IPS-20b (cell line): ENCODE measurements around the gene PRAC2.

Experiments
- H3K27ac ChIP-seq: one replicate; pipeline ENCODE4 v1.5.1; 2013; ENCODE audit warnings: low read length
- H3K27me3 ChIP-seq: 2 replicates; pipeline ENCODE4 v1.6.1; 2013; ENCODE audit warnings: mild to moderate bottlenecking, low read length, inconsistent platforms; ENCODE audit not compliant: insufficient read depth
- H3K36me3 ChIP-seq: 2 replicates; pipeline ENCODE4 v1.6.1; 2013; ENCODE audit warnings: low read depth, mild to moderate bottlenecking, inconsistent platforms, low read length, moderate library complexity; ENCODE audit not compliant: insufficient read depth
- H3K4me1 ChIP-seq: 2 replicates; pipeline ENCODE4 v1.6.1; 2013; ENCODE audit warnings: mild to moderate bottlenecking, control low read depth, inconsistent platforms, low read length, moderate library complexity; ENCODE audit not compliant: insufficient read depth
- H3K4me3 ChIP-seq: 2 replicates; pipeline ENCODE4 v1.5.1; 2013; ENCODE audit warnings: mild to moderate bottlenecking, low read length, inconsistent platforms
- H3K9ac ChIP-seq: 2 replicates; pipeline ENCODE4 v1.6.1; 2013; ENCODE audit warnings: low read depth, mild to moderate bottlenecking, inconsistent platforms, low read length, moderate library complexity
- H3K9me3 ChIP-seq: 2 replicates; pipeline ENCODE4 v1.6.1; 2013; ENCODE audit warnings: mild to moderate bottlenecking, low read depth, low read length, inconsistent platforms; ENCODE audit not compliant: insufficient read depth

The PRAC2 gene

GRCh38 chr17:48730240-48730550 lies 7.2 kb downstream of the PRAC2 start:
- Histone ChIP-seq H3K9me3 (peaks cover 12% of the 10 kb centered on the region; the same call in 1 of the 2 replicates), H3K27ac (no peak overlapping the region), H3K36me3 (no peaks in the 10 kb centered on the region), H3K9ac (no peak overlapping the region), H3K4me3 (no peak overlapping the region), H3K27me3 (peaks cover 100% of the 10 kb centered on the region), H3K4me1 (peaks cover 4% of the 10 kb centered on the region; the same call in 1 of the 2 replicates)

- Histone ChIP-seq H3K36me3 (no peaks in the 10 kb centered on the region), H3K9ac (no peak overlapping the region), H3K4me3 (no peak overlapping the region), H3K9me3 (peaks cover 12% of the 10 kb centered on the region; the same call in 1 of the 2 replicates), H3K27me3 (peaks cover 100% of the 10 kb centered on the region), H3K4me1 (peaks cover 4% of the 10 kb centered on the region; the same call in 1 of the 2 replicates), H3K27ac (no peak overlapping the region)
Observed at GRCh38 chr17:48731355-48731754, 8.4 kb downstream of the PRAC2 start.

GRCh38 chr17:48732688-48733629 lies 10.0 kb downstream of the PRAC2 start:
- Histone ChIP-seq H3K9me3 (peaks cover 8% of the 10 kb centered on the region; the same call in 1 of the 2 replicates), H3K4me1 (peaks cover 4% of the 10 kb centered on the region; the same call in 1 of the 2 replicates), H3K36me3 (no peaks in the 10 kb centered on the region), H3K9ac (no peak overlapping the region), H3K4me3 (no peak overlapping the region), H3K27ac (no peak overlapping the region), H3K27me3 (peaks cover 100% of the 10 kb centered on the region)

GRCh38 chr17:48733632-48734328 lies 10.8 kb downstream of the PRAC2 start:
- Histone ChIP-seq H3K27me3 (peaks cover 100% of the 10 kb centered on the region), H3K27ac (no peak overlapping the region), H3K4me3 (no peak overlapping the region), H3K9ac (no peak overlapping the region), H3K36me3 (no peaks in the 10 kb centered on the region), H3K4me1 (peaks cover 4% of the 10 kb centered on the region; the same call in 1 of the 2 replicates), H3K9me3 (peaks cover 8% of the 10 kb centered on the region; the same call in 1 of the 2 replicates)

- Histone ChIP-seq H3K9me3 (peaks cover 5% of the 10 kb centered on the region; the same call in 1 of the 2 replicates), H3K27ac (no peak overlapping the region), H3K9ac (no peak overlapping the region), H3K4me1 (peaks cover 4% of the 10 kb centered on the region; the same call in 1 of the 2 replicates), H3K27me3 (peaks cover 100% of the 10 kb centered on the region), H3K36me3 (no peaks in the 10 kb centered on the region), H3K4me3 (no peak overlapping the region)
Observed at GRCh38 chr17:48734333-48735061, 11.5 kb downstream of the PRAC2 start.

GRCh38 chr17:48735062-48735351 lies 12.0 kb downstream of the PRAC2 start:
- Histone ChIP-seq H3K27ac (no peak overlapping the region), H3K36me3 (no peaks in the 10 kb centered on the region), H3K4me1 (peaks cover 4% of the 10 kb centered on the region; the same call in 1 of the 2 replicates), H3K9ac (no peak overlapping the region), H3K4me3 (no peak overlapping the region), H3K9me3 (peaks cover 4% of the 10 kb centered on the region; the same call in 1 of the 2 replicates), H3K27me3 (peaks cover 100% of the 10 kb centered on the region)

GRCh38 chr17:48737330-48738043 lies 14.5 kb downstream of the PRAC2 start:
- Histone ChIP-seq H3K9me3 (peaks cover 4% of the 10 kb centered on the region; the same call in 1 of the 2 replicates), H3K27ac (no peak overlapping the region), H3K36me3 (no peaks in the 10 kb centered on the region), H3K9ac (no peak overlapping the region), H3K4me3 (no peak overlapping the region), H3K27me3 (peaks cover 100% of the 10 kb centered on the region), H3K4me1 (peaks cover 4% of the 10 kb centered on the region; the same call in 1 of the 2 replicates)

GRCh38 chr17:48738424-48738802 lies 15.4 kb downstream of the PRAC2 start:
- peaks cover 4% of the 10 kb centered on the region; the same call in 1 of the 2 replicates for H3K9me3 ChIP-seq
- H3K36me3 ChIP-seq, result no peaks in the 10 kb centered on the region
- no peak overlapping the region for H3K4me3 ChIP-seq
- H3K9ac ChIP-seq, result no peak overlapping the region
- H3K27ac ChIP-seq, result no peak overlapping the region
- H3K27me3 ChIP-seq, result peaks cover 100% of the 10 kb centered on the region
- no peaks in the 10 kb centered on the region for H3K4me1 ChIP-seq

GRCh38 chr17:48738803-48739526 lies 16.0 kb downstream of the PRAC2 start:
- H3K27me3 ChIP-seq, result peaks cover 100% of the 10 kb centered on the region
- no peak overlapping the region for H3K27ac ChIP-seq
- H3K9me3 ChIP-seq, result peaks cover 4% of the 10 kb centered on the region; the same call in 1 of the 2 replicates
- H3K4me1 ChIP-seq, result no peaks in the 10 kb centered on the region
- no peak overlapping the region for H3K9ac ChIP-seq
- H3K4me3 ChIP-seq, result no peak overlapping the region
- no peaks in the 10 kb centered on the region for H3K36me3 ChIP-seq

- no peak overlapping the region for H3K4me3 ChIP-seq
- H3K27me3 ChIP-seq, result peaks cover 100% of the 10 kb centered on the region
- H3K9me3 ChIP-seq, result no peaks in the 10 kb centered on the region; the same call in 1 of the 2 replicates
- no peak overlapping the region for H3K9ac ChIP-seq
- no peaks in the 10 kb centered on the region for H3K36me3 ChIP-seq
- H3K4me1 ChIP-seq, result no peaks in the 10 kb centered on the region
- no peak overlapping the region for H3K27ac ChIP-seq
Observed at GRCh38 chr17:48740537-48740936, 17.6 kb downstream of the PRAC2 start.
